GM06990 (cell line): ENCODE data around the gene USP34.
"Not testable (repeated sequence)": the region's sequence is repeated elsewhere in the genome, so short reads cannot be mapped to it uniquely, and the experiment has no call there.

Source experiments
- DNase-seq: peaks from one replicate; pipeline ENCODE4 v3.0.0-alpha.2; 2011; ENCODE audit not compliant: insufficient read length; ENCODE audit errors: extremely low read depth
- H3K27me3 ChIP-seq: replicated peaks from 2 replicates; pipeline ENCODE4 v1.6.0; 2011; ENCODE audit warnings: low read length; ENCODE audit not compliant: control insufficient read depth, insufficient read depth
- H3K36me3 ChIP-seq: 2 replicates; pipeline ENCODE4 v1.5.1; 2011; ENCODE audit warnings: low read length; ENCODE audit not compliant: control insufficient read depth, insufficient read depth
- H3K4me3 ChIP-seq: replicated peaks from 2 replicates; pipeline ENCODE4 v1.5.1; 2011; ENCODE audit warnings: low read depth, mild to moderate bottlenecking, control low read depth, low read length
- CTCF ChIP-seq: IDR thresholded peaks from 2 replicates; pipeline ENCODE4 v1.5.1; 2011; ENCODE audit warnings: low read length, control low read depth, mild to moderate bottlenecking, inconsistent platforms; ENCODE audit not compliant: insufficient read depth, poor library complexity, severe bottlenecking

Gene USP34

GRCh38 chr2:61175036-61175435, 295.9 kb downstream of the USP34 start:
- DNase-seq, result no peak
- TF ChIP-seq CTCF, result no peak
- Histone ChIP-seq H3K4me3 (no peak overlapping the region), H3K36me3 (peaks cover under 1% of the 10 kb centered on the region), H3K27me3 (no peaks in the 10 kb centered on the region)

GRCh38 chr2:61173116-61173515, 297.8 kb downstream of the USP34 start:
- no peak for DNase-seq
- no peak overlapping the region for H3K4me3 ChIP-seq
- TF ChIP-seq CTCF, result no peak
- no peaks in the 10 kb centered on the region for H3K27me3 ChIP-seq
- H3K36me3 ChIP-seq, result no peaks in the 10 kb centered on the region

GRCh38 chr2:61172671-61173070, 298.2 kb downstream of the USP34 start:
- Histone ChIP-seq H3K27me3 (no peaks in the 10 kb centered on the region), H3K4me3 (no peak overlapping the region), H3K36me3 (no peaks in the 10 kb centered on the region)
- no peak for TF ChIP-seq CTCF
- DNase-seq, result no peak

GRCh38 chr2:61167579-61167978, 303.3 kb downstream of the USP34 start:
- no peaks in the 10 kb centered on the region for H3K27me3 ChIP-seq
- no peak for DNase-seq
- no peak for TF ChIP-seq CTCF
- H3K36me3 ChIP-seq, result peaks cover 5% of the 10 kb centered on the region
- no peak overlapping the region for H3K4me3 ChIP-seq

GRCh38 chr2:61165946-61166345, 304.9 kb downstream of the USP34 start:
- H3K27me3 ChIP-seq, result no peaks in the 10 kb centered on the region
- no peak for DNase-seq
- H3K36me3 ChIP-seq, result peaks cover 5% of the 10 kb centered on the region
- no peak for TF ChIP-seq CTCF
- H3K4me3 ChIP-seq, result no peak overlapping the region

- not testable (repeated sequence) for H3K36me3 ChIP-seq, H3K27me3 ChIP-seq, H3K4me3 ChIP-seq, DNase-seq
Measured at GRCh38 chr2:61165082-61165481, 305.8 kb downstream of the USP34 start.
